Loucy (cell line): Measurements from ENCODE around the gene APC.

ENCODE experiments used
- EZH2phosphoT487 ChIP-seq: fragments of 200-600 bp; IDR thresholded peaks from 2 replicates; pipeline ENCODE4 v1.6.1; 2018; ENCODE audit warnings: antibody characterized with exemption, mild to moderate bottlenecking, moderate library complexity, borderline replicate concordance
- TF ChIP-seq, protein P1 (sequence below): fragments of 200-600 bp; sonication (generic); conservative IDR thresholded peaks from 2 replicates; pipeline ENCODE4 v1.5.1; 2014; ENCODE audit warnings: mild to moderate bottlenecking, antibody characterized with exemption, low read length

DNA sequence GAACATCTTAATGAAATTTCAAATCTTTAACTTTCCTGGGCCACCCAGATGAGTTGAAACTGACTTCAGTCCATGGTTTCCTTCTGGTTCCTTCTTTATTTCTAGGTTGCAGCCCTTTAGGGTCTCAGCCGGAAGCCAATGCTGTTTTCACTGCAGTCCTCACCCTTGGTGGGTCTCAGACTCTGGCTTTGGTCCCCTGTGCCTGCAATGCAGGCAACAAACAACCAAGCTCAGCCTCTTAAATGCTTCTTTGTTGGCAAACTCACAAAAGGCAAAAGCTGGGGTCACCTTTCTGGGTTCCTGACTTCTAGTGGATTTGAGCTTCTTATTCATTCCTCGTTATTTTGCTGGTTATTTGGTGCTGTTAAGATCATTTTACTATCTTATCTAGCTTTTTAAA is 19.3 kb upstream of the APC start:
- TF ChIP-seq, protein P1, sequence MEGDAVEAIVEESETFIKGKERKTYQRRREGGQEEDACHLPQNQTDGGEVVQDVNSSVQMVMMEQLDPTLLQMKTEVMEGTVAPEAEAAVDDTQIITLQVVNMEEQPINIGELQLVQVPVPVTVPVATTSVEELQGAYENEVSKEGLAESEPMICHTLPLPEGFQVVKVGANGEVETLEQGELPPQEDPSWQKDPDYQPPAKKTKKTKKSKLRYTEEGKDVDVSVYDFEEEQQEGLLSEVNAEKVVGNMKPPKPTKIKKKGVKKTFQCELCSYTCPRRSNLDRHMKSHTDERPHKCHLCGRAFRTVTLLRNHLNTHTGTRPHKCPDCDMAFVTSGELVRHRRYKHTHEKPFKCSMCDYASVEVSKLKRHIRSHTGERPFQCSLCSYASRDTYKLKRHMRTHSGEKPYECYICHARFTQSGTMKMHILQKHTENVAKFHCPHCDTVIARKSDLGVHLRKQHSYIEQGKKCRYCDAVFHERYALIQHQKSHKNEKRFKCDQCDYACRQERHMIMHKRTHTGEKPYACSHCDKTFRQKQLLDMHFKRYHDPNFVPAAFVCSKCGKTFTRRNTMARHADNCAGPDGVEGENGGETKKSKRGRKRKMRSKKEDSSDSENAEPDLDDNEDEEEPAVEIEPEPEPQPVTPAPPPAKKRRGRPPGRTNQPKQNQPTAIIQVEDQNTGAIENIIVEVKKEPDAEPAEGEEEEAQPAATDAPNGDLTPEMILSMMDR = no peak
- TF ChIP-seq EZH2phosphoT487 = no peak
